ENCODE data around the gene TRAM2.

The TRAM2 gene

GRCh38 chr6:52594221-52594620, 17.4 kb upstream of the TRAM2 start:
- no peak for DNase-seq (ENCODE audit: low read depth in 2 of 2)

- no peak for DNase-seq (ENCODE audit: low read depth in 2 of 2)
Observed at GRCh38 chr6:52591832-52592231, 15.0 kb upstream of the TRAM2 start.

- DNase-seq (ENCODE audit: low read depth in 2 of 2): no peak
Observed at GRCh38 chr6:52590152-52590891, 13.5 kb upstream of the TRAM2 start.

- DNase-seq (ENCODE audit: low read depth in 2 of 2): no peak
Observed at GRCh38 chr6:52588710-52589091, 11.8 kb upstream of the TRAM2 start.

GRCh38 chr6:52588087-52588709, 11.3 kb upstream of the TRAM2 start:
- no peak for DNase-seq (ENCODE audit: low read depth in 2 of 2)

- DNase-seq (ENCODE audit: low read depth in 2 of 2): no peak
Observed at GRCh38 chr6:52587001-52587400, 10.1 kb upstream of the TRAM2 start.

- DNase-seq (ENCODE audit: low read depth in 2 of 2): no peak
Observed at GRCh38 chr6:52584203-52584602, 7.3 kb upstream of the TRAM2 start.

- DNase-seq (ENCODE audit: low read depth in 2 of 2): no peak
Observed at GRCh38 chr6:52582996-52583395, 6.1 kb upstream of the TRAM2 start.

- no peak for DNase-seq (ENCODE audit: low read depth in 2 of 2)
Observed at GRCh38 chr6:52582446-52582845, 5.6 kb upstream of the TRAM2 start.

GRCh38 chr6:52580905-52581304, 4.0 kb upstream of the TRAM2 start:
- no peak for DNase-seq (ENCODE audit: low read depth in 2 of 2)

- no peak for DNase-seq (ENCODE audit: low read depth in 2 of 2)
Observed at GRCh38 chr6:52579006-52579660, 2.3 kb upstream of the TRAM2 start.

- DNase-seq (ENCODE audit: low read depth in 2 of 2): no peak
Observed at GRCh38 chr6:52577778-52578463, 1.1 kb upstream of the TRAM2 start.

GRCh38 chr6:52576392-52577021, 353 bp downstream of the TRAM2 start:
- DNase-seq (ENCODE audit: low read depth in 2 of 2): peak; percentile 21 to 26

- DNase-seq (ENCODE audit: low read depth in 2 of 2): no peak
Observed at GRCh38 chr6:52576054-52576391, 837 bp downstream of the TRAM2 start.

GRCh38 chr6:52575502-52575892, 1.4 kb downstream of the TRAM2 start:
- DNase-seq (ENCODE audit: low read depth in 2 of 2): no peak

- DNase-seq (ENCODE audit: low read depth in 2 of 2): peak; percentile 17 to 30
Observed at GRCh38 chr6:52574709-52575501, 2.0 kb downstream of the TRAM2 start.

GRCh38 chr6:52573295-52573694, 3.6 kb downstream of the TRAM2 start:
- DNase-seq (ENCODE audit: low read depth in 2 of 2): no peak

GRCh38 chr6:52572536-52572935, 4.3 kb downstream of the TRAM2 start:
- DNase-seq (ENCODE audit: low read depth in 2 of 2): no peak

GRCh38 chr6:52571099-52571755, 5.6 kb downstream of the TRAM2 start:
- no peak for DNase-seq (ENCODE audit: low read depth in 2 of 2)

GRCh38 chr6:52570291-52570700, 6.6 kb downstream of the TRAM2 start:
- no peak for DNase-seq (ENCODE audit: low read depth in 2 of 2)

- DNase-seq (ENCODE audit: low read depth in 2 of 2): no peak
Observed at GRCh38 chr6:52568320-52568719, 8.5 kb downstream of the TRAM2 start.
